ENCODE data around the gene NTM.

DNA sequence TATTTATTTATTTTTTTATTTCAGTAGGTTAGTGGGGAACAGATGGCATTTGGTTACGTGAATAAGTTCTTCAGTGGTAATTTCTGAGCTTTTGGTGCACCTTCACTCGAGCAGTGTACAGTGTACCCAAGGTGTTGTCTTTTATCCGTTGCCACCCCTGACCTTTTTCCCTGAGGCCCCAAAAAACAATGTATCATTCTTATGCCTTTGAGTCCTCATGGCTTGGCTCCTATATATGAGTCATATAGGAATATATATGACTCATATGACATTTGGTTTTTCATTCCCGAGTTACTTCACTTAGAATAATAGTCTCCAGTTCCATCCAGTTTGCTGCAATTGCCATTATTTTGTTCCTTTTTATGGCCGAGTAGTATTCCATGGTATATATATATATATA lies 763.9 kb downstream of the NTM start:
- TF ChIP-seq CTCF (IDR thresholded peaks at IDR 0.05; ENCODE audit: poor library complexity, severe bottlenecking) (no peak), POLR2AphosphoS5 (IDR thresholded peaks at IDR 0.05) (no peak)

All from neural cell (in vitro differentiated cells).